Measurements from ENCODE around the gene CYB5D1.

Gene CYB5D1

GRCh38 chr17:7838090-7839075 lies 19.4 kb upstream of the CYB5D1 start:
- peak overlapping the region; percentile 95 for H3K27ac ChIP-seq (replicated peaks)
- peak in 1 of 2 experiments; percentile 75 for DNase-seq (ENCODE audit: low read depth in 1 of 2, low spot score in 1 of 2)
- H3K4me3 ChIP-seq (replicated peaks; ENCODE audit: insufficient read depth, low read length): peak overlapping the region; percentile 34
- TF ChIP-seq SPI1 (IDR thresholded peaks at IDR 0.05; ENCODE audit: borderline replicate concordance, low read depth): no peak
- TF ChIP-seq POLR2AphosphoS5 (IDR thresholded peaks at IDR 0.05; ENCODE audit: low read depth): peak; percentile 30; the same call in 1 of the 2 replicates
- no peak for TF ChIP-seq GABPA (IDR thresholded peaks at IDR 0.05; ENCODE audit: low read depth)
- no peak for TF ChIP-seq CTCF (IDR thresholded peaks at IDR 0.05; ENCODE audit: insufficient read depth, low read length)
- TF ChIP-seq REST (IDR thresholded peaks at IDR 0.05; ENCODE audit: insufficient replicate concordance, low read depth): no peak
- no peaks in the 10 kb centered on the region for H3K27me3 ChIP-seq (ENCODE audit: insufficient read depth, poor library complexity, severe bottlenecking)

GRCh38 chr17:7839190-7839875 lies 18.5 kb upstream of the CYB5D1 start:
- DNase-seq (ENCODE audit: low read depth in 1 of 2, low spot score in 1 of 2): peak in 1 of 2 experiments; percentile 87
- H3K27me3 ChIP-seq (ENCODE audit: insufficient read depth, poor library complexity, severe bottlenecking): no peaks in the 10 kb centered on the region
- peak overlapping the region; percentile 34 for H3K4me3 ChIP-seq (replicated peaks; ENCODE audit: insufficient read depth, low read length)
- TF ChIP-seq POLR2AphosphoS5 (IDR thresholded peaks at IDR 0.05; ENCODE audit: low read depth): no peak
- no peak for TF ChIP-seq CTCF (IDR thresholded peaks at IDR 0.05; ENCODE audit: insufficient read depth, low read length)
- TF ChIP-seq GABPA (IDR thresholded peaks at IDR 0.05; ENCODE audit: low read depth): no peak
- no peak for TF ChIP-seq REST (IDR thresholded peaks at IDR 0.05; ENCODE audit: insufficient replicate concordance, low read depth)
- no peak for TF ChIP-seq SPI1 (IDR thresholded peaks at IDR 0.05; ENCODE audit: borderline replicate concordance, low read depth)
- peak overlapping the region; percentile 95 for H3K27ac ChIP-seq (replicated peaks)

GRCh38 chr17:7839876-7840261 lies 17.9 kb upstream of the CYB5D1 start:
- H3K4me3 ChIP-seq (replicated peaks; ENCODE audit: insufficient read depth, low read length): no peak overlapping the region
- no peak for TF ChIP-seq CTCF (IDR thresholded peaks at IDR 0.05; ENCODE audit: insufficient read depth, low read length)
- TF ChIP-seq POLR2AphosphoS5 (IDR thresholded peaks at IDR 0.05; ENCODE audit: low read depth): no peak
- no peak for TF ChIP-seq GABPA (IDR thresholded peaks at IDR 0.05; ENCODE audit: low read depth)
- no peak for TF ChIP-seq SPI1 (IDR thresholded peaks at IDR 0.05; ENCODE audit: borderline replicate concordance, low read depth)
- TF ChIP-seq REST (IDR thresholded peaks at IDR 0.05; ENCODE audit: insufficient replicate concordance, low read depth): no peak
- no peaks in the 10 kb centered on the region for H3K27me3 ChIP-seq (ENCODE audit: insufficient read depth, poor library complexity, severe bottlenecking)
- peak overlapping the region; percentile 95 for H3K27ac ChIP-seq (replicated peaks)
- DNase-seq (ENCODE audit: low read depth in 1 of 2, low spot score in 1 of 2): no peak

Measured in HL-60 (cell line).